HG02763 (cell line): ENCODE data around the gene ULK3.
"Not testable (repeated sequence)": the region's sequence is repeated elsewhere in the genome, so short reads cannot be mapped to it uniquely, and the experiment has no call there.

Source experiments
- ATAC-seq: cut with Tn5 transposase; IDR thresholded peaks from one replicate; pipeline ENCODE4 v1.9.1; 2021; ENCODE audit warnings: mild to moderate bottlenecking, moderate library complexity; ENCODE audit not compliant: unreplicated experiment

The ULK3 gene

GRCh38 chr15:74842581-74843444 is at the start of gene ULK3:
ULK3 (minus strand) TSS chr15:74843156; CDS start chr15:74843105, 51 bp downstream.
- peak; percentile 80 for ATAC-seq

DNA sequence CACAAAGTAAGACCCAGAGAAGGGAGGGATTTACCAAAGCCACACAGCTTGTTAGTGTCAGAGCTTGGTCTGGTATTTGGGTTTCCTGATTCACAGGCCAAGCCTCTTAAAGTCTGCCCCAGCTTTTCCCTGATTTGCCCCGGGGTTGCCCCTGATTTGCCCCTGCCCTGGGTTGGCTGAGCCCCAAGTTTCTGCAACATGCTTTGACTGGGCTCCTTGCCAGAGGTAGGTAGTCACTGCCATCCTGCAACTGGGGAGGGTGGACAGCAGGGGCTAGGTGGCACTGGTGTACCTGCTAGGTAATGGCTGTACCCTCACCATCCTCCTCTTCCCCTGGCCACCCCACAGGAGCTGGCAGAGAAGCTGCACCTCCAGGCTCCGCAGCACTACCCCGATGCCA is 49.4 kb upstream of the ULK3 start:
- no peak for ATAC-seq

DNA sequence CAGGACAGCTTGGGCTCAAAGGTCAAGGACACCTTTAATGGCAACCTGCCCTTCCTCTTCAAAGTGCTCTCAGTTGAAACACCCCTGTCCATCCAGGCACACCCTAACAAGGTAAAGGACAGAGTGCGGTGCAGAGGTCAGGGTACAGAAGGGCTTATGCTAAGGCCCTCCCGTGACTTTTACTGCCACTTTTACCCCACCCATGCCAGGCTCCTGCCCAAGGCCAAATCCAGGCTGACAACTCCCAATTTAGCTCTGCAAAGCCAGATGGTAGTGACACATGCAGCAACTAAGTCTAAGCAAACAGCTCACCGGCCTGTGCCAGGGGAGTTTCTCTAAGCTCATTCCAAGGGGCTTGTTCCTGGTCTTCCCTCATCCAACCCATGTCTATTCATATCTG is 48.5 kb upstream of the ULK3 start:
- ATAC-seq, result no peak

- ATAC-seq, result no peak
Observed at GRCh38 chr15:74890665-74890960, 47.7 kb upstream of the ULK3 start.

- ATAC-seq, result peak; percentile 83
Observed at GRCh38 chr15:74889883-74890664, 47.1 kb upstream of the ULK3 start, which contains the start of gene MPI. MPI (plus strand) TSS chr15:74890042; CDS start chr15:74890074, 32 bp downstream.

GRCh38 chr15:74889390-74889882 is 46.5 kb upstream of the ULK3 start:
- ATAC-seq, result no peak

DNA sequence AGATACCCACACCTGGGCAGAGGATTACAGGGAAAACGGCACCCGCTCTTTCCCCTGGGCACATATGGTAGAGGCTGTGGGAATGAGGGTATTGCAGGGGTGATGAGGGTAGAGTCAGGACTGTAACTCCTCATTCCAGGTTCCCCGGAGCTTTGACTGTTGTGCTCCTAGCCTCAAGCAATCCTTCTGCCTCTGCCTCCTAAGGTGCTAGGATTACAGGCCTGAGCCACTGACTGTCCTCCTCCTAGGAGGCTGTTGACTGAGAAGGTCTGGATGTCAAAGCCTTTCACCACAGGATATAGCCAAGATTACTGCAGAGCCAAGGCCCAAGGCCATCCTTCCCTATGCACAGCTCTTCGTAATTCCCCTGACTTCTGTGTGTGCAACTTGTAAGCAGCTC is 45.8 kb upstream of the ULK3 start:
- no peak for ATAC-seq

- ATAC-seq, result not testable (repeated sequence)
Observed at GRCh38 chr15:74887537-74888193, 44.7 kb upstream of the ULK3 start.

DNA sequence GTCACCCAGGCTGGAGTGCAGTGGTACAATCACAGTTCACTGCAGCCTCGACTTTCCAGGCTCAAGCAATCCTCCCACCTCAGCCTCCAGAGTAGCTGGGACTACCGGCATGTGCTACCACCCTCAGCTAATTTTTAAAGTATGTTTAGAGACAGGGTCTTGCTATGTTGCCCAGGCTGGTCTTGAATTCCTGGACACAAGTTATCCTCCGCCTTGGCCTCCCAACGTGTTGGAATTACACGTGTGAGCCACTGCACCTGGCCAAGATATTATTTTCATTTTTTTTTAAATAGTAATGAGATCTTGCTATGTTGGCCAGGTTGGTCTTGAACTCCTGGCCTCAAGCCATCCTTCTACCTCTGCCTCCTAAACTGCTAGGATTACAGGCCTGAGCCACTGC is 42.5 kb upstream of the ULK3 start:
- no peak for ATAC-seq

DNA sequence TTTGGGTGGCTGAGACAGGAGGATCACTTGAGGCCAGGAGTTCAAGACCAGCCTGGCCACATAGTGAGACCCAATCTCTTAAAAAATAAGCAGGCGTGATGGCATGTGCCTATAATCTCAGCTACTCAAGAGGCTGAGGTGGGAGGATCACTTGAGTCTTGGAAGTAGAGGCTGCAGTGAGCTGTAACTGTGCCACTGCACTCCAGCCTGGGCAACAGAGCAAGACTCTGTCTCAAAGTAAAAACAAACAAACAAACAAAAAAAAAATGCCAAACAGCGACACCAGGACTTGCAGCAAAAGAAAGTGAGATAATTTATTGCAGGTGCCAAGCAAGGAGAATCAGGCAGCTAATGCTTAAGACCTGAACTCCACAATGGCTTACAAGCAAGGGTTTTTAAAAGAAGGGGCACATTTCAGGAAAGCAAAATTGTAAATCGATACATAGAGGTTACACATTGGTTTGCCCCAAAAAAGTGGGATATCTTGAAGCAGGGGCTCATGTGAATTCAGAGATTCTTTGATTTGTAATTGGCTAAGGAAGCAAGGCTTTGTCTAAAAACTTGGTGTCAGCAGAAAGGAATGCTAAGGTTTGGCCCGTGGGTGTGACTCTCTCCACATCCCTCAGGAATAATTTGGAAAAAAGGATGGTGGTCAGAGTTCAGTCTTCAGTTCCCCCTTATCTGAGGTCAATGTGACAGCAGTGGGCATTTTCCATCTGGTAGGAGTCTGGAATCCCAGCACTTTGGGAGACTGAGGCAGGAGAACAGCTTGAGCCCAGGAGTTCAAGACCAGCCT is 41.7 kb upstream of the ULK3 start:
- ATAC-seq, result no peak

DNA sequence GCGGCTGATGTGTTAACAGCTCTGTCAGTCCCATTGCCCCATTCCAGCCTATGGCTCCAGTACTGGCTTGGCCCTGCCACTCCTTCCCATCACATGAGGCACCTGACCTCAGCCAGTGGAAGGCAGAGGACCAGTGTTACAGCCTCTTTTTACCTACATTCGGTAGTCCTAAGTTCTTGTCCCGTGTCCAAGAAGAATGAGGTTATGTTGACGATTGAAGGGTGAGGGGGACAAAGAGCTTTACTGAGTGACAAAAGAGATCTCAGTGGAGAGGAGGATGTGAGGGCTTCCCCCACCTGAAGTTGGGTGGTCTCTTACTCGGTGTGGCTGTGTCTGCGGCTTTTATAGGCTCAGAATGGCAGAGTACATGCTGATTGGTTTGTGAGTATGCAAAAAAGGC is 39.6 kb upstream of the ULK3 start:
- ATAC-seq, result no peak

DNA sequence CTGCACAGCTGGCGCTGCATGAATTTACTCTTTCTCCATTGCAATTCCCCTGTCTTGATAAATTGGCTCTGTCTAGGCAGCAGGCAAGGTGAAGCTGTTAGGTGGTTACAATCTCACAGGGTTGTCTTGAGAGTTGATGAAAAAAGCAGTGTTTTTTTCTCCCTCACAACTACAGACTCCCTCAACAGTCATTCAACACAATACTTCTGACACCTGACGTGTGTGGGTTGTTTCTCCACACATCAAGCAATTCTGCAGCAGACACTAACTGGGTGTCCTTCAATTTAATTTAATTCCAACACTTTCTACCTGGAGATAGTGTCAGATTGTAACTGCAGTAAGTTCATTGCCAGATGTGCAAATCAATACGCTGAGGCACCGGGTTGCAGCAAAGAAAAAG is 35.3 kb upstream of the ULK3 start:
- ATAC-seq, result no peak

DNA sequence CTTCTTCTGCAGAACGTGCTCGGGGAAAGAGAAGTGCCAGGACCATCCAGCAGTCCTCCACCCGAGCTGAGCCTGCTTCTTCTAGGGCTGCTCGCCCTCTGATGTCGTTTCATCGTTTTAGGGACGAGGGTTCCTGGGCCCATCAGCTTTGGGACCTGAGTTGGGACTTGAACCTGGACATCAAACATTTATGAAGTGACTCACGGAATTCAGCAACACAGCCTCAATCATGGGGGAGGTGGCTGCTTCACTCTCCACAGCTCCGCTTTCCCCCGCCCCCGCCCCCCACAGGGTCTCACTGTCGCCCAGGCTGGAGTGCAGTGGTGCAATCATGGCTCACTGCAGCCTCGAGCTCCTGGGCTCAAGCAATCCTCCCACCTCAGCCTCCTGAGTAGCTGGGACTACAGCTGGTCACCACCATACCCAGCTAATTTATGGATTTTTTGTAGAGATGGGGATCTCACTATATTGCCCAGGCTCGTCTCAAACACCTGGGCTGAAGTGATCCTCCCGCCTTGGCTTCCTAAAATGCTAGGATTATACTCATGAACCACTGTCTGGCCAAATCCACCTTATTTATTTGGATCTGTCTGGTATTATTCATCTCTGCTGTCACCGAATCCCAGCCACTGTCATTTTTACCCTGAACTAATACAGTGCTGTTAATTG is 30.9 kb upstream of the ULK3 start:
- peak; percentile 3 for ATAC-seq

GRCh38 chr15:74873036-74873755 is 30.2 kb upstream of the ULK3 start, which contains the start of gene SCAMP2:
SCAMP2 (minus strand) TSS chr15:74873365; CDS start chr15:74873255, 110 bp downstream.
- ATAC-seq, result peak; percentile 80

DNA sequence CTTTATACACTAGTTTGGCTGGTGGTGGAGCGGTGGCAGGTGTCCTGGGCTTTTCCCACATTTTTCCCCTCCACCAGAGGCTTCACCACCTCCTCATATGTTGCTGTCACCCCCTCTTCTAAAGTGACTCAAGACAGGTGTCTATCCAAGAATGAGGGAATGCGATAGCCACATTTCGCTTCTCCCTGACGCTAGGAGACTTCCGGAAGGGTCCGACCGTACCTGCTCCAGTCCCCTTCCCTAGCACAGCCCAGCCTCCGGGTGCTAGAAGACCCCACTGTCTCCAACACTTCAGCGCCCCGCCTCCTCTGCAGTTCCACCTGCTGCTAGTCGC is 29.7 kb upstream of the ULK3 start:
- no peak for ATAC-seq

GRCh38 chr15:74870436-74871215 is 27.7 kb upstream of the ULK3 start:
- ATAC-seq, result no peak

- peak; percentile 31 for ATAC-seq
Observed at GRCh38 chr15:74869726-74870407, 26.9 kb upstream of the ULK3 start.

DNA sequence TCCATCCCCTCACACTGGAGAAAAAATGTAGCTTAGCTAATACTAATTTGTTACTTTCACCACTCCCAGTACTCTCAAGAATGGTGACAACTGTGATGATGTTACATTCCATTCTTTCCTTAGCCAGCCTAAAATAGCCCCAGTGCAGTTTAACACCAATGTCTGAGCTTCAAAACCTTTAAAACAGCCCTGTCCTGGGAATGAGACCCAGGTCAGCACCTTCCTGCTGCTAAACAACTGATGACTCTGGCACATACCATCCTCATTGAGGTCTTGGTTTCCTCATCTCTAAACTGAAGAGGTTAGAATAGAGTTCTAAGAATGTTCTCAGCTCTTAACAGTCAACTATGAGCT is 26.4 kb upstream of the ULK3 start:
- no peak for ATAC-seq
